ENCODE results near the gene CDK9. TPM values are rescaled to one million over a fixed set of nuclear protein-coding genes. Genes with fewer than 3 reads are reported as not detected.

Gene CDK9
- polyA plus RNA-seq, 1 experiment: 34.4 TPM

- TF ChIP-seq CTCF (IDR thresholded peaks at IDR 0.05; ENCODE audit: insufficient read depth, low read depth, low read length): no peak
- H3K36me3 ChIP-seq (ENCODE audit: control insufficient read depth, insufficient read depth, low read length): no peaks in the 10 kb centered on the region
- CTCF ChIA-PET: interaction anchor here (2.2 kb wide), 1 partner anchor 27 kb away, joined by 6 read pairs; the partner anchor contains the start of gene TOR2A
- no peak overlapping the region for H3K4me3 ChIP-seq (ENCODE audit: low read depth, low read length)
- H3K27me3 ChIP-seq (ENCODE audit: control insufficient read depth, insufficient read depth, low read length): peaks cover 11% of the 10 kb centered on the region
- DNase-seq (ENCODE audit: low read depth): no peak
- POLR2A ChIA-PET: no interaction called here
Measured at GRCh38 chr9:127761491-127761956, 24.3 kb upstream of the CDK9 start.

- H3K27me3 ChIP-seq (ENCODE audit: control insufficient read depth, insufficient read depth, low read length): peaks cover 11% of the 10 kb centered on the region
- POLR2A ChIA-PET: no interaction called here
- no peaks in the 10 kb centered on the region for H3K36me3 ChIP-seq (ENCODE audit: control insufficient read depth, insufficient read depth, low read length)
- TF ChIP-seq CTCF (IDR thresholded peaks at IDR 0.05; ENCODE audit: insufficient read depth, low read depth, low read length): no peak
- H3K4me3 ChIP-seq (ENCODE audit: low read depth, low read length): no peak overlapping the region
- no peak for DNase-seq (ENCODE audit: low read depth)
- CTCF ChIA-PET: interaction anchor here (0.6 to 2.2 kb wide), 3 partner anchors 16 to 108 kb away, joined by 3 to 6 read pairs (median 3); partner anchors contain the start of gene TOR2A
Measured at GRCh38 chr9:127762111-127762676, 23.6 kb upstream of the CDK9 start.

GRCh38 chr9:127763918-127764384, 21.9 kb upstream of the CDK9 start:
- H3K4me3 ChIP-seq (ENCODE audit: low read depth, low read length): no peak overlapping the region
- peaks cover 12% of the 10 kb centered on the region for H3K27me3 ChIP-seq (ENCODE audit: control insufficient read depth, insufficient read depth, low read length)
- CTCF ChIA-PET: interaction anchor here (0.8 to 1.3 kb wide), 5 partner anchors 14 to 157 kb away, joined by 3 to 5 read pairs (median 3); partner anchors contain the start of gene TOR2A
- POLR2A ChIA-PET: no interaction called here
- DNase-seq (ENCODE audit: low read depth): no peak
- peak; percentile 24; the same call in 1 of the 2 replicates for TF ChIP-seq CTCF (IDR thresholded peaks at IDR 0.05; ENCODE audit: insufficient read depth, low read depth, low read length)
- H3K36me3 ChIP-seq (ENCODE audit: control insufficient read depth, insufficient read depth, low read length): no peaks in the 10 kb centered on the region

GRCh38 chr9:127765418-127765817, 20.4 kb upstream of the CDK9 start:
- no peak for DNase-seq (ENCODE audit: low read depth)
- no peaks in the 10 kb centered on the region for H3K36me3 ChIP-seq (ENCODE audit: control insufficient read depth, insufficient read depth, low read length)
- no peak overlapping the region for H3K4me3 ChIP-seq (ENCODE audit: low read depth, low read length)
- no peak for TF ChIP-seq CTCF (IDR thresholded peaks at IDR 0.05; ENCODE audit: insufficient read depth, low read depth, low read length)
- peaks cover 10% of the 10 kb centered on the region for H3K27me3 ChIP-seq (ENCODE audit: control insufficient read depth, insufficient read depth, low read length)
- ChIA-PET CTCF (interaction anchor here (0.8 to 2.5 kb wide), 4 partner anchors 14 to 104 kb away, joined by 5 read pairs; partner anchors contain the start of genes SH2D3C and TOR2A), POLR2A (no interaction called here)

- H3K36me3 ChIP-seq (ENCODE audit: control insufficient read depth, insufficient read depth, low read length): no peaks in the 10 kb centered on the region
- no peak for TF ChIP-seq CTCF (IDR thresholded peaks at IDR 0.05; ENCODE audit: insufficient read depth, low read depth, low read length)
- POLR2A ChIA-PET: no interaction called here
- DNase-seq (ENCODE audit: low read depth): no peak
- no peak overlapping the region for H3K4me3 ChIP-seq (ENCODE audit: low read depth, low read length)
- peaks cover 6% of the 10 kb centered on the region for H3K27me3 ChIP-seq (ENCODE audit: control insufficient read depth, insufficient read depth, low read length)
- CTCF ChIA-PET: interaction anchor here (1.3 to 2.5 kb wide), 5 partner anchors 8 to 33 kb away, joined by 3 to 9 read pairs (median 5); partner anchors contain the start of genes CDK9, SH2D3C and TOR2A
Measured at GRCh38 chr9:127767410-127767809, 18.4 kb upstream of the CDK9 start.

All from BJ (cell line).